GM12891 (cell line): ENCODE measurements around the gene TMTC2.
"Not testable (repeated sequence)": the region's sequence is repeated elsewhere in the genome, so short reads cannot be mapped to it uniquely, and the experiment has no call there.

Experiments
- PAX5 ChIP-seq: IDR thresholded peaks from 2 replicates; pipeline ENCODE4 v1.6.1; 2011; ENCODE audit warnings: low read length, moderate library complexity, mild to moderate bottlenecking; ENCODE audit not compliant: insufficient read depth, severe bottlenecking
- POLR2A ChIP-seq: IDR thresholded peaks from 2 replicates; pipeline ENCODE4 v1.6.1; 2011; ENCODE audit warnings: low read depth, low read length, control low read depth
- POLR2AphosphoS5 ChIP-seq: IDR thresholded peaks from 2 replicates; pipeline ENCODE4 v1.6.1; 2011; ENCODE audit warnings: low read depth, low read length, control low read depth
- POU2F2 ChIP-seq: IDR thresholded peaks from 2 replicates; pipeline ENCODE4 v1.6.1; 2011; ENCODE audit warnings: low read depth, mild to moderate bottlenecking, control low read depth, low read length, moderate library complexity
- SPI1 ChIP-seq: IDR thresholded peaks from 2 replicates; pipeline ENCODE4 v1.6.1; 2011; ENCODE audit warnings: low read depth, low read length, control low read depth
- TAF1 ChIP-seq: IDR thresholded peaks from 2 replicates; pipeline ENCODE4 v1.6.1; 2011; ENCODE audit warnings: low read depth, low read length, control low read depth

GRCh38 chr12:82805004-82805403 is 118.3 kb downstream of the TMTC2 start:
- TF ChIP-seq POLR2A, SPI1, POLR2AphosphoS5, TAF1, PAX5, POU2F2: not testable (repeated sequence)
